HG02981 (cell line): Measurements from ENCODE around the gene CMTM2.
"Not testable (repeated sequence)": the region's sequence is repeated elsewhere in the genome, so short reads cannot be mapped to it uniquely, and the experiment has no call there.

Source experiments
- ATAC-seq: cut with Tn5 transposase; IDR thresholded peaks from one replicate; pipeline ENCODE4 v1.9.1; 2021; ENCODE audit warnings: mild to moderate bottlenecking, moderate library complexity; ENCODE audit not compliant: unreplicated experiment

The CMTM2 gene

DNA sequence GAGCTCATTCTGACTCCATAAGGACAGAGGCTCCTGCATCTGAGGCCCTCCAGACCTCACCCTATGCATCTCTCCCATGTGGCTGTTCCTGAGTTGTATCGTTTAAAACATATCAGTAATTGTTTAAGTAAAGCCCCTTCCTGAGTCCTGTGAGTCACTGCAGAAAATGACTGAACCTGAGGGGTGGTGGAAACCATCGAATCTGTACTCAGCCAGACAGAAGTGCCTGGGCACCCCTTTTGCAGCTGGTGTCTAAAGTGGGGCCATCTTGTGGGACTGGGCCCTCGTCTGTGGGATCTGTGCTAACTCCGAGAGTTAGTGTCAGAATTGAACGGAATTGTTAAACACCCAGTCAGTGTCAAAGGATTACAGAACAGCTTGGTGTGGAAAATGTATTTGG, 50.6 kb downstream of the CMTM2 start:
- no peak for ATAC-seq

DNA sequence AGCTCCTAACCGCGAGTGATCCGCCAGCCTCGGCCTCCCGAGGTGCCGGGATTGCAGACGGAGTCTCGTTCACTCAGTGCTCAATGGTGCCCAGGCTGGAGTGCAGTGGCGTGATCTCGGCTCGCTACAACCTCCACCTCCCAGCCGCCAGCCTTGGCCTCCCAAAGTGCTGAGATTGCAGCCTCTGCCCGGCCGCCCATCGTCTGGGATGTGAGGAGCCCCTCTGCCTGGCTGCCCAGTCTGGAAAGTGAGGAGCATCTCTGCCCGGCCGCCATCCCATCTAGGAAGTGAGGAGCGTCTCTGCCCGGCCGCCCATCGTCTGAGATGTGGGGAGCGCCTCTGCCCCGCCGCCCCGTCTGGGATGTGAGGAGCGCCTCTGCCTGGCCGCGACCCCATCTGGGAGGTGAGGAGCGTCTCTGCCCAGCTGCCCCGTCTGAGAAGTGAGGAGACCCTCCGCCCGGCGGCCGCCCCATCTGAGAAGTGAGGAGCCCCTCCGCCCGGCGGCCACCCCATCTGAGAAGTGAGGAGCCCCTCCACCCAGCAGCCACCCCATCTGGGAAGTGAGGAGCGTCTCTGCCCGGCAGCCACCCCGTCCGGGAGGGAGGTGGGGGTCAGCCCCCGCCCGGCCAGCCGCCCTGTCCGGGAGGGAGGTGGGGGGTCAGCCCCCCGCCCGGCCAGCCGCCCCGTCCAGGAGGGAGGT, 51.4 kb downstream of the CMTM2 start:
- ATAC-seq, result not testable (repeated sequence)

DNA sequence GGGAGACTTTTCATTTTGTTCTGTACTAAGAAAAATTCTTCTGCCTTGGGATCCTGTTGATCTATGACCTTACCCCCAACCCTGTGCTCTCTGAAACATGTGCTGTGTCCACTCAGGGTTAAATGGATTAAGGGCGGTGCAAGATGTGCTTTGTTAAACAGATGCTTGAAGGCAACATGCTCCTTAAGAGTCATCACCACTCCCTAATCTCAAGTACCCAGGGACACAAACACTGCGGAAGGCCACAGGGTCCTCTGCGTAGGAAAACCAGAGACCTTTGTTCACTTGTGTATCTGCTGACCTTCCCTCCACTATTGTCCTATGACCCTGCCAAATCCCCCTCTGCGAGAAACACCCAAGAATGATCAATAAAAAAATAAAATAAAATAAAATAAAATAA, 52.3 kb downstream of the CMTM2 start:
- not testable (repeated sequence) for ATAC-seq

DNA sequence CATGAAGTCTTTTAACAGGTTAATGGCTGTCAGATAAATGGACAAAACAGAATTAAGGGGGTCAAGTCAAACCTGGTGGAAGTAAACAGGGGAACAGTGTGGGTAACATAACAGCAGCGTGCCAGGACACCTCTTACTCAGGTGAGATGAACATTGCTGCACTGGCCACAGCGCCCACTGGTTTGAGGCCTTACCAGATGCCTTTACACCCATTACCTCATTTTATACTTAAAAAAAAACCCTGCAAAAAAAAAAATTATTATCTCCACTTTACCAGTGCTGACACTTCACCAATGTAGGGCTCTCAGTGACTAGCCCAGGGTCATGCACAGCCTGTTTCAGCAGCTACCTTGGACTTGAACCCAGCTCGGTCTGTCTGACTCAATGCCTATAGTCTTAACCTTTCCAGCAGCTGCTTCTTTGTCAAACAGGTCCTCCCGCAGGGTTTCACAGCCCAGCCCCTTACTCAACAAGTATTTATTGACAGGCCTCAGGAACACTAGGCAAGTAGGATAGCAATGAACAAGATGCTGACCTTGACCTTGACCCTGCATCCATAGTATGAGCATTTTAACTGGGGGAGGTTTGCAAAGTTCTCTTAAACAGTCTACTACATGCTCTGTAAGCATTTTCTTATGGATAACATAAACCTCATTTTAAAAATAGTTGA, 55.4 kb downstream of the CMTM2 start:
- no peak for ATAC-seq

DNA sequence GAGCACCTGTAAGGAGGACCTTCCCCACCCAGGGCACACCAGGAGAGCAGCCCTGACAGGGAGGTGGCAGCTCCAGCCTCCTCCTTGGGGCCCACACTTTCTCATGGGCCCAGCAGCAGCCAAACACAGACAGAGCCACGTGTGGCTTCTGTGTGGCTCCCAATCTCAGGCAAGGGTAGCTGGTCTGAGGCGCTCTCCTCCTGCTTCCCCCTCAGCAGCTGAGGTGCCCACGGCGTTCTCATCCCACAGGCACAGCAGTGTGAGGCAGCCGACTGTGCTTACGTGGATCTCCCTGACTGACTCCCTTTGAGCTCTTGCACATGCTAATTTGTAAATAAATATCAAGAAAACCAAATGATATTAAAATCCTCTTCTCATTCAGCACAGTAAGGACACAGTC, 56.1 kb downstream of the CMTM2 start:
- no peak for ATAC-seq

DNA sequence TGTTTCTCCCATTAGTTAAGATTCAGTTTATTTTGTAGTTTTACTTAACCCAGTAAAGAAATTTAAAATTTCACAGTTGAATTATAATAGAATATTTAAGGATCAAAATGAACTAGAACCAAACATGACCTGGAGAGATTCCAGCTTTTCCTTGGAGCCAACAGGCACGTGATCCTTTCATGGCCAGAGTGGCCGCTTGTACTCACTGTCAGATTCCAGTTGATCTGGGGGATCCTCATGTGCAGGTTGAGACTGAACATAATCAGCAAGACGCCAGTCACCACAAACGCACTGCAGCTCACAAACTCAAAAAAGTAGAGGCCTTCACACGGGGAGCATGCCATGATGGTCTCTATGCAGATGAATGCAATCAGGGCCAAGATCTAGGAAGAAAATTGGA, 56.9 kb downstream of the CMTM2 start:
- no peak for ATAC-seq

DNA sequence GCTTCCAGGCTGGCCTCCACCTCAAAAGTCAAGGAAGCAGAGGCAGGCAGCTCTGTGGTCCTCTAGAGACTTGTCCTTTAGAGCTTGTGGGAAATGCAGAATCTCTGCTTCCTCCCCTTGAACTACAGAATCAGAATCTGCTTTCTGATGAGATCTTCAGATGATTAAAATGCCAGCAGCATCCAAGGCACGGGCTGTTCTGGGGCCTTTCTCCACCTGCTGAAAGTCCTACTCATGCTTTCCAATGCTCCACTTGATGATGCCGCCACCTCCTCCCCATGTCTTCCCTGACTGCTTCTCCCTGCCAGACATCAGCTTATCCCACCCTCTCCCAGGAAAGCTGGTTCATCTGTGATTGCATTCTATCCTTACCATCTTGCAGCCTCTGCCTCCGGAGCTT, 58.5 kb downstream of the CMTM2 start:
- ATAC-seq, result no peak
